K562 (cell line): ENCODE measurements around the gene LCN15. TPM values are rescaled to one million over a fixed set of nuclear protein-coding genes. Genes with fewer than 3 reads are reported as not detected.

Experiments used
- E2F6 ChIP-seq, 2 experiments: IDR thresholded peaks; 2 replicates each; pipeline ENCODE4 v1.6.1; 2011; ENCODE audit warnings: borderline replicate concordance in 1 of 2, control low read depth in 1 of 2, low read depth in 1 of 2, low read length in 1 of 2, mild to moderate bottlenecking in 1 of 2, mixed read lengths in 1 of 2, moderate library complexity in 1 of 2; ENCODE audit not compliant: insufficient read depth in 1 of 2, insufficient read length in 1 of 2, poor library complexity in 1 of 2, severe bottlenecking in 1 of 2; ENCODE audit errors: extremely low read depth in 1 of 2
- ELF1 ChIP-seq: fragments of 200-800 bp; sonication (Bioruptor generic); IDR thresholded peaks from 2 replicates; pipeline ENCODE4 v1.6.1; 2016; ENCODE audit warnings: missing genetic modification characterization, missing compliant biosample characterization
- ELF2 ChIP-seq: fragments of 250-450 bp; sonication (Bioruptor Pico); IDR thresholded peaks from 2 replicates; pipeline ENCODE4 v1.5.0; 2021; ENCODE audit warnings: mild to moderate bottlenecking
- GATAD2B ChIP-seq: fragments of 450-650 bp; IDR thresholded peaks from 2 replicates; pipeline ENCODE4 v1.6.1; 2017; ENCODE audit warnings: mild to moderate bottlenecking, borderline replicate concordance
- GTF2F1 ChIP-seq: IDR thresholded peaks from 2 replicates; pipeline ENCODE4 v1.6.1; 2011; ENCODE audit warnings: low read depth, low read length, improper control_type of control experiment
- L3MBTL2 ChIP-seq: fragments of 450-650 bp; IDR thresholded peaks from 2 replicates; pipeline ENCODE4 v1.6.1; 2016; ENCODE audit warnings: mild to moderate bottlenecking, moderate library complexity
- MAZ ChIP-seq, 2 experiments: fragments of 450-650 bp in 1 of 2; sonication (generic) in 1 of 2; formaldehyde crosslinking; IDR thresholded peaks in 1 of 2; conservative IDR thresholded peaks in 1 of 2; 2 replicates each; pipeline versions ENCODE4 v1.4.0 to v1.5.0; 2020; ENCODE audit warnings: mild to moderate bottlenecking in 1 of 2, missing genetic modification reagents in 1 of 2
- MEIS2 ChIP-seq: fragments of 450-650 bp; IDR thresholded peaks from 2 replicates; pipeline ENCODE4 v1.6.1; 2014; ENCODE audit warnings: mild to moderate bottlenecking; ENCODE audit not compliant: partially characterized antibody
- PHF8 ChIP-seq: fragments of 200-600 bp; sonication (generic); IDR thresholded peaks from 2 replicates; pipeline ENCODE4 v1.6.1; 2012; ENCODE audit warnings: mixed run types, mild to moderate bottlenecking, inconsistent platforms, low read length, moderate library complexity, borderline replicate concordance
- POLR2A ChIP-seq: fragments of 450-650 bp; conservative IDR thresholded peaks from 2 replicates; pipeline ENCODE4 v1.6.1; 2016
- POLR2AphosphoS5 ChIP-seq: IDR thresholded peaks from 2 replicates; pipeline ENCODE4 v1.6.1; 2011; ENCODE audit warnings: mild to moderate bottlenecking, low read depth, low read length, moderate library complexity; ENCODE audit not compliant: control insufficient read depth, insufficient read depth
- SNRNP70 ChIP-seq: fragments of 200-400 bp; formaldehyde crosslinking; optimal IDR thresholded peaks from 2 replicates; pipeline ENCODE3; 2017; ENCODE audit warnings: low read depth, low read length
- SPI1 ChIP-seq: IDR thresholded peaks from 2 replicates; pipeline ENCODE4 v1.6.1; 2011; ENCODE audit warnings: low read depth, low read length, control low read depth, borderline replicate concordance
- TARDBP ChIP-seq: fragments of 450-650 bp; IDR thresholded peaks from 2 replicates; pipeline ENCODE4 v1.6.1; 2016
- TBP ChIP-seq: optimal IDR thresholded peaks from 2 replicates; pipeline ENCODE3; 2011; ENCODE audit warnings: low read depth, low read length, improper control_type of control experiment
- TCF3 ChIP-seq: sonication (generic); formaldehyde crosslinking; IDR thresholded peaks from 2 replicates; pipeline ENCODE4 v1.4.0; 2020; ENCODE audit warnings: mild to moderate bottlenecking, missing genetic modification reagents
- ZNF507 ChIP-seq: conservative IDR thresholded peaks from 2 replicates; pipeline ENCODE4 v1.6.1; 2017; ENCODE audit warnings: missing genetic modification characterization, missing compliant biosample characterization
- polyA plus RNA-seq, 8 experiments: library from polyadenylated mRNA; depleted of rRNA in 4 of 8; stranded (reverse) in 5 of 8; unstranded in 3 of 8; fragments of >200 nt; fragmentation: Nextera tagmentation in 2 of 8; fragmentation: Illumina TruSeq in 1 of 8; extraction: Ambion mirVana in 2 of 8; extraction: Trizol in 1 of 8; gene quantifications; 2 replicates each; pipeline versions ENCODE4 v1.2.1 to v1.2.3, GENCODE V29; 2011 to 2014; ENCODE audit warnings: inconsistent platforms in 1 of 8, missing spikeins in 1 of 8
- total RNA-seq, 7 experiments: library from RNA; depleted of rRNA in 6 of 7; stranded (reverse); fragments of >200 nt in 6 of 7; fragmentation: Illumina TruSeq in 2 of 7; extraction: Trizol in 2 of 7; gene quantifications; 2 replicates each; pipeline versions ENCODE4 v1.2.1 to v1.2.3, GENCODE V29; 2011 to 2021; ENCODE audit warnings: low replicate concordance in 1 of 7
- TF ChIP-seq, protein P1 (sequence below): sonication (generic); formaldehyde crosslinking; IDR thresholded peaks from 2 replicates; pipeline ENCODE4 v1.9.0; 2022; ENCODE audit warnings: mild to moderate bottlenecking, missing genetic modification reagents

The LCN15 gene
- total and polyA plus RNA-seq, 9 of the 15 experiments (the other 6 are each of a cell fraction or from before 2014, with no cell fraction given): 0.66 TPM; not detected in 8

- TF ChIP-seq SPI1 (no peak), PHF8 (peak; percentile 77; the same call in 1 of the 2 replicates), TARDBP (peak; percentile 24; the same call in 1 of the 2 replicates), E2F6 (IDR thresholded peaks at IDR 0.05; ENCODE audit: borderline replicate concordance in 1 of 2, extremely low read depth in 1 of 2, insufficient read depth in 1 of 2, insufficient read length in 1 of 2, low read depth in 1 of 2, low read length in 1 of 2, poor library complexity in 1 of 2, severe bottlenecking in 1 of 2) (peak; percentile 85 to 87), GTF2F1 (no peak), ELF2 (CRISPR knock-in tag) (0 out of 2 replicates have a peak, but pooled peaks have one; percentile 41), SNRNP70 (no peak), TBP (peak; percentile 74), L3MBTL2 (peak; percentile 90), TCF3 (peak; percentile 4; the same call in 1 of the 2 replicates), ZNF507 (no peak), POLR2A (peak; percentile 81), GATAD2B (peak; percentile 74), POLR2AphosphoS5 (peak; percentile 69), MEIS2 (peak; percentile 77), ELF1 (tag) (peak; percentile 78), MAZ (CRISPR knock-in tag; conservative IDR thresholded peaks at IDR 0.05 in 1 of 2, IDR thresholded peaks at IDR 0.05 in 1 of 2) (peak in 1 of 2 experiments; percentile 55; a peak in 1 of 4 replicates)
- TF ChIP-seq, protein P1, sequence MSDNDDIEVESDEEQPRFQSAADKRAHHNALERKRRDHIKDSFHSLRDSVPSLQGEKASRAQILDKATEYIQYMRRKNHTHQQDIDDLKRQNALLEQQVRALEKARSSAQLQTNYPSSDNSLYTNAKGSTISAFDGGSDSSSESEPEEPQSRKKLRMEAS (CRISPR knock-in tag): peak; percentile 53; the same call in 1 of the 2 replicates
Observed at GRCh38 chr9:136807281-136808074, 43.2 kb upstream of the LCN15 start, which contains the start of gene RABL6 (continued).
